GM10847 (cell line): Measurements from ENCODE around the gene SNAPIN.
A peak's percentile ranks its signal among the peaks of the same experiment; 100 is the strongest.

ENCODE experiments used
- POLR2A ChIP-seq: IDR thresholded peaks from 2 replicates; pipeline ENCODE4 v1.6.1; 2011; ENCODE audit not compliant: insufficient read length; ENCODE audit errors: extremely low read depth

SNAPIN gene, protein sequence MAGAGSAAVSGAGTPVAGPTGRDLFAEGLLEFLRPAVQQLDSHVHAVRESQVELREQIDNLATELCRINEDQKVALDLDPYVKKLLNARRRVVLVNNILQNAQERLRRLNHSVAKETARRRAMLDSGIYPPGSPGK

DNA sequence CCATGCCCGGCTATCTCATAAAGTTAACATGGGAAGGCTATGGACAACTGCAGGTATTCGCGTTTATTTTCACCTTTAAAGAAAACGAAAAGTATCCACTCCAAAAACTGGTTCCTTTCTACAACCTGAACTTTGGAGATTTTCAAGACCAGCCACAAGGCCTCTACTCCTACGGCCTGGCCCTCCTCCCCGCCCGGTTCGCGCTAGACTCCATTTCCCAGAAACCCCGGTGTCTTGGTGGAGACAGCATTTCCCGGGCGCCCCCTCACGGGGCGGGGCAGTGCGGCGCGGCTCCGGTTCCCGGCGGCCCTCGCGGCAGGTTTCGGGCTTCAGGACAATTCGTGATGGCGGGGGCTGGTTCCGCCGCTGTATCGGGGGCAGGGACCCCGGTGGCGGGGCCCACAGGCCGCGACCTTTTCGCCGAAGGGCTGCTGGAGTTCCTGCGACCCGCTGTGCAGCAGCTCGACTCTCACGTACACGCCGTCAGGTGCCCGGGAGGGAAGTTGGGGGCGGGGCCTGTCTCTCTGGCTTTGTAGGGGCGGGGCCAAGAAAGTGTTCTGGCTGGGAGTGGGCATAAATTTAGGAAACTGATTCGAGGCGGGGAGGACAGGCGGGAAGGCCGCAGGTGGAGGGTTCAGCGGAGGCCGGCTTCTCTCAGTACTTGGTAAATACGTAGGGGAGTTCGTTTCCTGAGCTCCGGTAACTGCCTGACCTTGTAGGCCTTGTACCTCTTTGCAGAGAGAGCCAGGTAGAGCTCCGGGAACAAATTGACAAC is at the start of gene SNAPIN:
Gene SNAPIN, plus strand, starts transcription at position 304 of the 775 bp plus-strand sequence. Its CDS starts 41 bp downstream, at position 345.
- TF ChIP-seq POLR2A: peak; percentile 81

DNA sequence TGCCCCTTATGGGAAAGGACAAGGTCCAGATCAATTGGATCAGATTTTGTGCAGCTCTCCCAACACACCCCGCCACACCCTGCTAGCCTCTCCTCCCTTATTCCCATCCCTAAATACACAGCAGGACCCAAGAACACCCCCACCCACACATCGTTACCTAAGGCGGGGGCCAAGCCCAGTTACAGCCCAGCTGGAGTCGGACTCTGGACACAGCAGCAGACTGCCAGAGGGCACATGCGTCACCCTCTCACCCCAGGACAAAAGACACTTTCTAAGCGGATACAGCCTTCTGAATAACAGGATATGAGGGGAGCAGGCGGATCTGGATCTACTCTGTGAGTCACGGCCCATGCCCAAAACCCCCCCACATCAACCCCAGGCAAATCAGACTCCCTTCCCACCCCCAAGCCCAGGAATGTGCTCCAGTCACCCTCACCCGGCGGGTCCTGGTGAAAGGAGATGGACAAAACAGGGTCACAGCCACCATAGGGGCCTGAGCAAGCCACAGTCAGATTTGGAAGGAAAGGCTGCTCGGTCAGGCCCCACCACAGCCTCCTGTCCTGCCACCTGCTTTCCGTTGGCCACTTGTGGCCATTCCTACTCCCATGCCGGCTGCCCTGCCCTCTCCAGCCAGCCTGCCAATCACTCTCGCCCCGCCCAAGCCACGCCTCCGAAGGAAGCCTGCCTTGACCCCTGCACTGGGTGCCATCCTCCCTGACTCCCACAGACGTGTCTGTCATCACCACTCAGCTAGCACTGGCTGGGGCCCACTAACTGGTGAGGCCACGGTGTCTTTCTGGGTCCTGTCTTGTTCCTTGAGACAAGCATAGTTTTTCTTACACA is 49.5 kb upstream of the SNAPIN start:
- no peak for TF ChIP-seq POLR2A

DNA sequence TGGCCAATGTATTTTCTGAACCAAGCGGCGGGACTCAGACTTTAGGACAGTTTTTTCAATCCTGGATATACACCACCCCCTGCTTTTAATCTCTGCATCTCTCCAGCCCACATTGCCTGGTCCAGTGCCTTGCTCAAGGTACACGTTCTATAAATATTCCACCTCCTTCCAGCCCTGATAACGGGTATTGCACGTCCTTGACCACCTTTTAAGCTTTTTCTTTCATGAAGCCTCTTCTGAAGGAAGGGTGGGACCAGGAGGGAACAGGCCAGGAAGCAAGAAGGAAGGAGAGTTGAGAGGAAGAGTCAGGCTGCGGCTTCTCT is 49.0 kb upstream of the SNAPIN start:
- no peak for TF ChIP-seq POLR2A

DNA sequence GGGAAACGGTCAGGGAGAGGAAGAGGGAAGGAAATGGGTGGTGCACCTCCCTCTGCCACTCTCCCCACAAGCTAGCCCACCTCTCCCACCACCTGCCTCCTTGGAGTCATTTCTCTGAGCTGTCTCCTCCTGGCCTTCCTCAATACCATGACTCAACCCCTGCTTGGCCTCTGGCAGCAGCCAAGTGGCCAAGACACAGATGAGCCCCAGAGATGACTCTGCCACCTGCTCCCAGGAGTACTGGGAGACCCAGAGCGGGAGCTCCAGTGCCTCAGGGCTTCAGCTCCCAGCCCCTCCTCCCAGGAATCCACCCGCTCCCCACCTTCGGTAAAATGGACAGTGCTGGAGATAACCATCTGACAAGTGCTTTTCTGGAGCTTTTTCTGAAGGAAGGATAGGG is 48.2 kb upstream of the SNAPIN start:
- no peak for TF ChIP-seq POLR2A

DNA sequence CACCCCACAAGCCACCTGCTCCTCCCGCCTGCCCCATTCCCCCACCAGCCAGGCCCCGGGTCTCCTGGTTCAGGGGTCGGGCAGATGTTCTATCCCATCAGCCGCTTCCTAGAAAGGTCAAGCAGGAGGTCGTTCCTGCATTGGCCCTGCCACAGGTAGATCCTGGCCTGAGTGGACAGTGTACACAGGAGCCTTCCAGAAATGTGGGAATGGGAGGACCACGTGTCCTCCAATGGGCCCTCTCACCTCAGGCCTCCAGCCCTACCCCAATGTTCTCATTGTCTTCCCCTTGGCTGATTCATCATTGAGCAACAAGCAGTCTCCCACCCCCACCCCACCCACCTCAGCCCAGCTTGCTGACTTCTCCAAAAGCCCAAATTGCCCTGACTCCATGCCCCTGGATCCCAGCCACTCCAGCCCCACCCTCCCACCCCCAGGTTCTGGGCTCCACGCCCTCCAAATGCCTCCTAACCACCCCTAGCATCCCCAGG is 47.6 kb upstream of the SNAPIN start:
- TF ChIP-seq POLR2A: no peak

DNA sequence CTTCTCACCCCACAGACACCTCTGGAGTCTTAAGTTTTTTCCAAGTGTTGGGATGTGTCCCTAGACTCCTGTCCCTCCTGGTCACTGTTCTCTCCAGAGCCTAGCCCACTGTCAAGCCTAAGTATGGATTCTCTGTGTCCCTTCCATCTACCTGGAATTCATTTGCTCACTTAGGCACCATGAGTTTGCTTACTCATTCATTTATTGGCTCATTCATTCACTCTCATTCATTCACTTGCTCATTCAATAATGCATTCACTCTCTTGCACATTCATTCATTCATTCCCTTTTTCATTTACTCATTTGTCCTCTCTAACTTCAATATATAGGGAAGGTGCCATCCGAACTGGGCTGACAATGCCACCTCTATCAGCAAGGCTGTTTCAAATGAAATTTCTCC is 47.1 kb upstream of the SNAPIN start:
- no peak for TF ChIP-seq POLR2A

DNA sequence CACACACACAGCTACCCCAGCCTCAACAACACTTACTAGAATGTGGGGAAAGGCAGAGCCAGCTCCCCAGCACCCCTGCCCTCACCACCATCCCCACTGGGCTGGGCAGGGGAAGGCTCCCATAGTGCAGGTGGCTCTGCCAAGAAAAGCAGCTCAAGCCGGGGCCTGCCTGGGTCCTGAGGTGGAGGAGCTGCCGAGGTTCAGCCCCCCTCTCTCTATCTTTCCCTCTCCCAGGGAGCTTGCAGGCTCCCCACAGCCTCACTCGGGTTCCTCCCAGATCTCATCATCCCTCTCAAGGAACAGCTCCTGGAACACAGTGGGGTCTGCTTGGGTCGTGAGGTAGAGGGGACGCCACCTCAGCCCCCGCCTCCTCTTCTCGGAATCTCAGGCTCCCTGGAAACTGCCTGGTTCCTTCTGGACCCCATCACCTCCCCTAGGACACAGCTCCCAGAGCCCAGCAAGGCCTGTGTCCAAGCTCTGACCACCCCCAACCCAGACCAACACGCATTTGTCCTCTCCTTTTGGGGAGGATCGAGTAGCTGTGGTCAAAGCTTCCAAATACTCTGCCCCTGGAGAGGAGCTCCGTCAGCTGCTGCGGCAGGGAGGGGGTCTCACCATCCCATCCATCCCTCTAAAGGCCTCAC is 46.3 kb upstream of the SNAPIN start:
- TF ChIP-seq POLR2A: no peak

DNA sequence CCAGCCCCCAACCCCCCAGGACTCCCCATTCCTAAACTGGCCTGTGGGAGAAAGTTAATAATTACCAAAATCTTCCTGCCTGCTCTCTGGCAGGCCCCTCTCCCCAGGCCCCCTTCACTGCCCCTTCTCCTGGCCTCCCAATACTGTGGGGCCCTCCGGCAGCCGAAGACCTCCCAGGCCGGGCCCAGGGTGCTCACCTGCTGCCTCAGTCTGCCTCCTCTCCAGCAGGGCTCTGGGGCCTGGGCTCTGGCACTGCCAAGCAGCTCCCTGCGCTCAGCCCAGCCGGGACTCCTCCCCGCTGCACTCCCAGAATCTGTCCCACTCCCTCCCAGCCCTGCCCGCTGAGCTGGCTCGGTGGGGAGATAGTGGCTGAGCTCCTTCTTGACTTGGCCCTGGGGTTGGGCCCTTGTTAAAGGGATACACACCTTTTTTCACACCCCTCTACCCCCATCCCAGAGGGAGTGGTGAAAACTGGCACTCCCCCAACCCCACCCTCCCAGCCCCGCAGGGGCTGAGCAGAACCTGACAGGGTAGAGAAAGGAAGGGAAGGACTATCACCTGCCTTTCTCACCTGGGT is 45.7 kb upstream of the SNAPIN start, which contains the start of gene S100A16:
Gene S100A16, minus strand, starts transcription at position 383 of the 577 bp plus-strand sequence. CDS start 4,986 bp downstream, outside the sequence.
- TF ChIP-seq POLR2A: no peak

DNA sequence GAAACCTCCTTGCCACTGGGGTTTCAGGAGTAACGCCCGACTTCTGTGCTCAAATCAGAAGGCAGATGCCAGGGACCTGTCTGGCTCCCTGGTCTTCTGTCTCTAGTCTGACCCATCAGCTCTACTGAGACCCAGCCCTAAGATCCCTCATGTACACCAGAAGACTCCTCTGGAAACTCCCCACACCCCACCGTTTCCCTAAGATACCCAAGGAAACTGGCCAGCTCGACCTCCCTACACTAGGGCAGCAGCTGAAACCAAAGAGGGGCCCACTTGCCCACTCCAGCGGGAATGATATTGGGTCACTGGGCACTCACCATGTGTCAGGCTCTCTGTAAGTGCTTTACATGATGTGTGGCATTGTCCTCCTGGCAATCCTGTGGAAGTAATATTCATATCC is 45.1 kb upstream of the SNAPIN start:
- no peak for TF ChIP-seq POLR2A

DNA sequence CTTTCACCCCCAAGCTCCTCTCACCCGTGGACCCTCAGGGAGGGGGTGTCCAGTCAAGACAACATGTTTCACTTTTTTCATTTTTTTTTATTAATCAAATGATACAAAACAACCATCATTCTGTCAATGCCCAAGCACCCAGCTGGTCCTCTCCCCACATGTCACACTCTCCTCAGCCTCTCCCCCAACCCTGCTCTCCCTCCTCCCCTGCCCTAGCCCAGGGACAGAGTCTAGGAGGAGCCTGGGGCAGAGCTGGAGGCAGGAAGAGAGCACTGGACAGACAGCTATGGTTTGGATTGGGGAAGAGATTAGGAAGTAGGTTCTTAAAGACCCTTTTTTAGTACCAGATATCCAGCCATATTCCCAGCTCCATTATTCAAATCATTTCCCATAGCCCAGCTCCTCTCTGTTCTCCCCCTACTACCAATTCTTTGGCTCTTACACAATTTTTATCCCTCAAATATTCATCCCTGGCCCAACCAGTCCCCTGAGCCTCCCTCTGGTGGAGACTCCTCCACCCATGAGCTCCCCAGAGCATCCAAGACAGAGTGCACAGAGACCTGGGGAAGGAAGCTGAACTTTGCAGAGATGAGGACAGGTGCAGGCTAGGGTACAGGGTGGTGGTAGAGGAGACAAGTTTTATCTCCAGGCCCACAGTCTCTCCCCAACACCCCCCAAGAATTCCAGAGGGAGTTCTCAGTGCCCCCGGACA is 44.2 kb upstream of the SNAPIN start:
- TF ChIP-seq POLR2A: no peak

DNA sequence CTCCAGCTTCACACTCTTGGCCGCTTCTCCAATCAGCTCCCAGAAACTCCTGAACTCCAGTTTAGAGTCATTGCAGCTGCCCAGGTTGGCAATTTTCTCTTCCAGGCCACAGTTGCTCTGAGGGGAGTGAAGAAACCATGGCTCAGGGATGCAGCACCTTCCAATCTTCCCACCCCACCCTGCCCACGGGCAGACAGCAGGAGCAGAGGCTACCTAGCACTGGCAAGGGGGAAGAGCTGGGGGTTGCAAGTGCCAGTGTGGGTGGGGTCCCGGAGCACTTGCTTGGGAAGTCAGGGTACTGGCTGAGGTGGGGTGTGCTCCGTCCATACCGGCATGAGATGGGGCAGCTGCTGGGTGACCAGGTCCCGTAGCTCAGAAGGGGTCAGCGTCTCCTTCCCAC is 43.6 kb upstream of the SNAPIN start:
- TF ChIP-seq POLR2A: no peak

DNA sequence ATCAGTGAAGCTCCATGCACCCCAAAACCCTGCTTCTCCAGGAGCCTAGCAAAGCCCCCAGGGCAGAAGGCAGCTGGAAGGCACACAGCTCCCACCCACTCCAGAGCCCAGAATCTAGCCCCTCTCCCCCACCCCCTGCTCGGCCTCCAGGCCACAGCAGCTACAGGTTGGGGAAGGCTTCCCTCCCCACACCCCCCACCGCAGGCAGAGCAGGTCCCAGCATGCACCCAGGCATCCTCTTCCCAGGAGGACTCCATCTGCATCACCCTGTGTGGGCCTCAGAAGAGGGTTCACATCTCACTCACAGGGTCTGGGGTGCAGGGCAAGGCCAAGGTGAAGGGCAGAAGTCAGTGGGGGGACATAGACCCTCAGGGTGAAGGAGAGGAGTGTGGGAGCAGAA is 43.1 kb upstream of the SNAPIN start:
- no peak for TF ChIP-seq POLR2A

DNA sequence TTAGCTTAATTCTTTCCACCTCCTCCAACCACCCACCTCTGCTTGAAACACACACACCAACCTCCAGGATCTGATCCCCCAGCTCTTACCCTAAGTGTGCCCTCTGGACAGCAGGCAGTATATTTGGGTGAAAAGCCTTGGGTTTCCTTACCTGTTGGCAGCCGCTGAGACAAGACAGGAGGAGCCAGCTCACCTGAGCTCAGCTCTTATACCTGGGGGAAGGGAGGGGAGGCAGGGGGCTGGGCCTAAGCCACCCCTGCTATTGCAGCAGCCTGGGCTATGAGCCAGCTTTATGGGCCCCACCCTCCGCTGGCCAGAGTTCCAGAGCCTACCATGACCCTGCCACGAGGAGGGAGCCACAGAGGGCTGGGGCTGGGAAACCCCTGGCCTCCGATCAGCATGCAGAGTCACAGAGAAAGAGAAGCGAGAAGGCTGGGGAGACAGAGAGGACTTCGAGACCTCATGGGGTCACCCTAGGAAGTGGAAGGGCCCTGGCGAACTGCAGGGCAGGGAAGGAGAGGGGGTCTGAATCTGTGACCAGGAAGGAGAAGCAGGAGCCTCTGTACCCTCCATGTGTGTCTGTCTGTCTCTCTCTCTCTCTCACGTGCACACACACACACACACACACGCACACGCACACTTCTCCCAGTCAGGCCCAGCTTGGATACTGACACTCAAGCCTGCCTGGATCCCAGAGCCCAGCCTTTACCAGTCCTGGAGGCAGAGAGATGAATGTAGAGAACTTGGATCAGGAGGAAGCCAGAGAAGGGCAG is 42.2 kb upstream of the SNAPIN start, which contains the start of gene S100A14:
Gene S100A14, minus strand, starts transcription at position 182 of the 773 bp plus-strand sequence. CDS start 467 bp downstream, outside the sequence.
- TF ChIP-seq POLR2A: no peak

DNA sequence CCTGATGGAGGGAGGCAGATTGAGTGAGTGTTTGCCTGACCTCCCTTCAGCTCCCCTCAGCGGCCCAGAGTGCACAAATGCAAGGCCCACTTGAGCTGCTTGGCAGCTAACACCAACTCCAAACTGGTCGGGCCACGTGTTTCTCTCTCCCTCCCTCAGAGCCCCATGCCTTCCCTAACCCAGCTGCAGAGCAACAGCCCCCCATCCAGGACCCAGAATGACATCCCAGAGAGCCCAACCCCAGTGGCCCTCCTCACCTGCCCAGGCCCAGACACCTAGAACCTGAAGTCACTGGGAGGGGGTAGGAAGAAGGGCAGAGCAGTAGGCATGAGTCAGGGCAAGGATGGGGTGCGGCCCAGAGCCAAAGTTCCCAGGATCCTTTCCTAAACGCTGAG is 41.6 kb upstream of the SNAPIN start:
- no peak for TF ChIP-seq POLR2A

DNA sequence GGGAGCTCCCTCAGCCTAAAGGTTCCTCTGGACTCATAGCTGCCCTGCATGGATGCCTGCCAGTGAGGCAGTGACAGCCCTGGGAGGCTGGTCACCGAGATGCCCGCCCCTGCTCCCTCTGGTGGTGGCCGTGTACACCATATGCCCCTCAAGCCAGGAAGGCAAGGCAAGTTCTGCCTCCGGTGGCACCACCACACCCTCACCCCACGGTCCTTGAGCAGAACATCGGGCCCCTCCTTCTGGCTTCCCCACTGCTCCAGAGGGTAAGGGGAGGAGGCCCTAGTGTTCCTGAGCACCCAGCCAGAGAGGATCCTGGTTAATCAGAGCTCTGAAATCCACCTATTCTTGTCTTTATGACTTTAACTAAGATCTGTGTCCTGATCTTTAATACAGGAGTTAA is 40.8 kb upstream of the SNAPIN start:
- TF ChIP-seq POLR2A: no peak
